Panc1 (cell line): Measurements from ENCODE around the gene SPATA46. TPM values are rescaled to one million over a fixed set of nuclear protein-coding genes. Genes with fewer than 3 reads are reported as not detected.
A peak's percentile ranks its signal among the peaks of the same experiment; 100 is the strongest.

Experiments
- ATAC-seq: fragments of 200-7000 bp; cut with Tn5 transposase; 2 replicates; pipeline ENCODE4 v1.9.1; 2020; ENCODE audit warnings: mild to moderate bottlenecking, moderate library complexity
- BruUV-seq: library from RNA; stranded (reverse); fragments of 400-500 nt; replicated peaks from 2 replicates; lab custom pipeline; 2021; lab: Mats Ljungman, UMichigan
- CTCF ChIA-PET: fragments of 300-600 bp; sonication (Branson Sonifier 250); formaldehyde crosslinking; loops from one replicate; lab custom pipeline; 2022; ENCODE audit warnings: antibody characterized with exemption; lab: Charles Lee
- POLR2A ChIA-PET: fragments of 300-600 bp; sonication (Branson Sonifier 250); formaldehyde crosslinking; loops from one replicate; lab custom pipeline; 2022; ENCODE audit warnings: antibody characterized with exemption; lab: Charles Lee
- DNase-seq: peaks from one replicate; pipeline ENCODE4 v3.0.0-alpha.2; 2010; ENCODE audit warnings: low read depth, low spot score
- H3K27ac ChIP-seq: 2 replicates; pipeline ENCODE4 v1.5.1; 2011; ENCODE audit warnings: mild to moderate bottlenecking, low read length, inconsistent platforms
- H3K27me3 ChIP-seq: fragments of 200-500 bp; sonication (Bioruptor generic); 2 replicates; pipeline ENCODE4 v1.6.0; 2014; ENCODE audit warnings: low read length, inconsistent platforms; ENCODE audit not compliant: control insufficient read depth, insufficient read depth
- H3K36me3 ChIP-seq: fragments of 200-500 bp; sonication (Bioruptor generic); 2 replicates; pipeline ENCODE4 v1.5.1; 2014; ENCODE audit warnings: inconsistent platforms, mild to moderate bottlenecking, low read length, moderate library complexity; ENCODE audit not compliant: control insufficient read depth, insufficient read depth
- H3K4me1 ChIP-seq: 2 replicates; pipeline ENCODE4 v1.5.1; 2011; ENCODE audit warnings: inconsistent platforms, mild to moderate bottlenecking, low read length, moderate library complexity; ENCODE audit not compliant: control insufficient read depth, insufficient read depth
- H3K4me3 ChIP-seq, 2 experiments: 2 replicates each; pipeline ENCODE4 v1.5.1; 2011 to 2012; ENCODE audit warnings: low read depth in 2 of 2, low read length in 2 of 2, mild to moderate bottlenecking in 2 of 2, inconsistent platforms in 1 of 2, moderate library complexity in 1 of 2
- H3K9me3 ChIP-seq: fragments of 200-500 bp; sonication (Bioruptor generic); 2 replicates; pipeline ENCODE4 v1.5.1; 2014; ENCODE audit warnings: low read depth, mild to moderate bottlenecking, inconsistent platforms, low read length, moderate library complexity; ENCODE audit not compliant: control insufficient read depth, insufficient read depth
- POLR2AphosphoS5 ChIP-seq: IDR thresholded peaks from 2 replicates; pipeline ENCODE4 v1.6.1; 2012; ENCODE audit warnings: mild to moderate bottlenecking, low read depth, low read length, moderate library complexity
- SIN3A ChIP-seq: IDR thresholded peaks from 2 replicates; pipeline ENCODE4 v1.6.1; 2012; ENCODE audit warnings: low read depth, mild to moderate bottlenecking, low read length, moderate library complexity, borderline replicate concordance; ENCODE audit not compliant: insufficient read depth
- in situ Hi-C: cut with HindIII; loops from 2 replicates; pipeline ENCODE4 v1.10.0; 2016; ENCODE audit warnings: low sequenced_read_pairs, low pct_unique_long_range_greater_than_20kb
- intact Hi-C: fragments of 100-400 bp; cut with micrococcal nuclease; formaldehyde crosslinking; loops from one replicate; pipeline ENCODE4 v1.10.0; 2022; ENCODE audit not compliant: unreplicated experiment
- total RNA-seq: library from RNA; stranded (reverse); gene quantifications from one replicate; pipeline ENCODE4 v1.2.1, GENCODE V29; 2021; ENCODE audit not compliant: unreplicated experiment
- TF ChIP-seq, protein P1 (sequence below): fragments of 450-650 bp; IDR thresholded peaks from 2 replicates; pipeline ENCODE4 v1.5.1; 2017; ENCODE audit warnings: mild to moderate bottlenecking
- TF ChIP-seq, protein P2 (sequence below), 2 experiments: IDR thresholded peaks; 2 replicates each; pipeline ENCODE4 v1.6.1; 2011 to 2012; ENCODE audit warnings: low read depth in 2 of 2, control low read depth in 1 of 2, low read length in 1 of 2, mild to moderate bottlenecking in 1 of 2, moderate library complexity in 1 of 2; ENCODE audit not compliant: insufficient read depth in 1 of 2

Gene SPATA46
- total RNA-seq, 1 experiment from 2014 or later = not detected

DNA sequence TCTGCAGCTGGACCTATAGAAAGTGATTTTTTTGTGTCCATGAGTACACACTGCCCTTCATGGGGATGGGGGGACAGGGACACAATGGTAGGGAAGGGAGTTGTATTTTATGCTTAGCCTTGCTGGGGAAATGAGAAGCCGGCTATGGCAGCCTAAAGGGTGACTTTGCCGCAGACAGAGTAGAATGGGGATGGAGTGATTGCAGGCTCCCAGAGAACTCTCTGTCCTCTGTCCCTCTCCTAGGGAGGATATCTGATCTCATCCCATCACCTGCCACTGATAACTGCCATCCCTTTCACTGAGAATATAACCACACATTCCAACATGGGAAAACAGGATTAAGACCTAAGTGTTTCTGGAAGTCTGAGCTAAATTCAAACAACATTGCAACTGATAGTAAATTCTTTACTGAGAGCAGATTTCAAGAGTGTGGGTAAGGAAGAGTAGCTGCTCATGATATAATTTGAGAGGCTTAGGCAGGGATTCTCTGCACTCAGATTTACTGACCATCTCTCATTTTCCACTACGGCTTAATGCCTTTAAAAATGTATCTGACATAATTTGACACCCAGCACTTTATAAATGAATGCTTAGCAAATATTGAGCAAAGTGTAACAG, 21.4 kb upstream of the SPATA46 start:
- CTCF ChIA-PET = no interaction called here
- POLR2A ChIA-PET = no interaction called here
- TF ChIP-seq SIN3A (no peak), POLR2AphosphoS5 (no peak)
- TF ChIP-seq, protein P1, sequence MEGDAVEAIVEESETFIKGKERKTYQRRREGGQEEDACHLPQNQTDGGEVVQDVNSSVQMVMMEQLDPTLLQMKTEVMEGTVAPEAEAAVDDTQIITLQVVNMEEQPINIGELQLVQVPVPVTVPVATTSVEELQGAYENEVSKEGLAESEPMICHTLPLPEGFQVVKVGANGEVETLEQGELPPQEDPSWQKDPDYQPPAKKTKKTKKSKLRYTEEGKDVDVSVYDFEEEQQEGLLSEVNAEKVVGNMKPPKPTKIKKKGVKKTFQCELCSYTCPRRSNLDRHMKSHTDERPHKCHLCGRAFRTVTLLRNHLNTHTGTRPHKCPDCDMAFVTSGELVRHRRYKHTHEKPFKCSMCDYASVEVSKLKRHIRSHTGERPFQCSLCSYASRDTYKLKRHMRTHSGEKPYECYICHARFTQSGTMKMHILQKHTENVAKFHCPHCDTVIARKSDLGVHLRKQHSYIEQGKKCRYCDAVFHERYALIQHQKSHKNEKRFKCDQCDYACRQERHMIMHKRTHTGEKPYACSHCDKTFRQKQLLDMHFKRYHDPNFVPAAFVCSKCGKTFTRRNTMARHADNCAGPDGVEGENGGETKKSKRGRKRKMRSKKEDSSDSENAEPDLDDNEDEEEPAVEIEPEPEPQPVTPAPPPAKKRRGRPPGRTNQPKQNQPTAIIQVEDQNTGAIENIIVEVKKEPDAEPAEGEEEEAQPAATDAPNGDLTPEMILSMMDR = no peak
- TF ChIP-seq, protein P2, sequence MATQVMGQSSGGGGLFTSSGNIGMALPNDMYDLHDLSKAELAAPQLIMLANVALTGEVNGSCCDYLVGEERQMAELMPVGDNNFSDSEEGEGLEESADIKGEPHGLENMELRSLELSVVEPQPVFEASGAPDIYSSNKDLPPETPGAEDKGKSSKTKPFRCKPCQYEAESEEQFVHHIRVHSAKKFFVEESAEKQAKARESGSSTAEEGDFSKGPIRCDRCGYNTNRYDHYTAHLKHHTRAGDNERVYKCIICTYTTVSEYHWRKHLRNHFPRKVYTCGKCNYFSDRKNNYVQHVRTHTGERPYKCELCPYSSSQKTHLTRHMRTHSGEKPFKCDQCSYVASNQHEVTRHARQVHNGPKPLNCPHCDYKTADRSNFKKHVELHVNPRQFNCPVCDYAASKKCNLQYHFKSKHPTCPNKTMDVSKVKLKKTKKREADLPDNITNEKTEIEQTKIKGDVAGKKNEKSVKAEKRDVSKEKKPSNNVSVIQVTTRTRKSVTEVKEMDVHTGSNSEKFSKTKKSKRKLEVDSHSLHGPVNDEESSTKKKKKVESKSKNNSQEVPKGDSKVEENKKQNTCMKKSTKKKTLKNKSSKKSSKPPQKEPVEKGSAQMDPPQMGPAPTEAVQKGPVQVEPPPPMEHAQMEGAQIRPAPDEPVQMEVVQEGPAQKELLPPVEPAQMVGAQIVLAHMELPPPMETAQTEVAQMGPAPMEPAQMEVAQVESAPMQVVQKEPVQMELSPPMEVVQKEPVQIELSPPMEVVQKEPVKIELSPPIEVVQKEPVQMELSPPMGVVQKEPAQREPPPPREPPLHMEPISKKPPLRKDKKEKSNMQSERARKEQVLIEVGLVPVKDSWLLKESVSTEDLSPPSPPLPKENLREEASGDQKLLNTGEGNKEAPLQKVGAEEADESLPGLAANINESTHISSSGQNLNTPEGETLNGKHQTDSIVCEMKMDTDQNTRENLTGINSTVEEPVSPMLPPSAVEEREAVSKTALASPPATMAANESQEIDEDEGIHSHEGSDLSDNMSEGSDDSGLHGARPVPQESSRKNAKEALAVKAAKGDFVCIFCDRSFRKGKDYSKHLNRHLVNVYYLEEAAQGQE (IDR thresholded peaks at IDR 0.05; ENCODE audit: insufficient read depth in 1 of 2, low read depth in 2 of 2, low read length in 1 of 2) = no peak
- Histone ChIP-seq H3K4me3 (no peak overlapping the region), H3K9me3 (no peaks in the 10 kb centered on the region), H3K36me3 (no peaks in the 10 kb centered on the region), H3K4me1 (no peaks in the 10 kb centered on the region), H3K27me3 (peaks cover 8% of the 10 kb centered on the region; the same call in 1 of the 2 replicates), H3K27ac (no peak overlapping the region)
- ATAC-seq (no peak), DNase-seq (no peak)
- intact Hi-C loops (loop anchor here (10.0 kb wide), 1 partner anchor 633 kb away; the partner anchor contains the start of gene ATF6), in situ Hi-C loops (no loop called here)
- no TSS peak for BruUV-seq

DNA sequence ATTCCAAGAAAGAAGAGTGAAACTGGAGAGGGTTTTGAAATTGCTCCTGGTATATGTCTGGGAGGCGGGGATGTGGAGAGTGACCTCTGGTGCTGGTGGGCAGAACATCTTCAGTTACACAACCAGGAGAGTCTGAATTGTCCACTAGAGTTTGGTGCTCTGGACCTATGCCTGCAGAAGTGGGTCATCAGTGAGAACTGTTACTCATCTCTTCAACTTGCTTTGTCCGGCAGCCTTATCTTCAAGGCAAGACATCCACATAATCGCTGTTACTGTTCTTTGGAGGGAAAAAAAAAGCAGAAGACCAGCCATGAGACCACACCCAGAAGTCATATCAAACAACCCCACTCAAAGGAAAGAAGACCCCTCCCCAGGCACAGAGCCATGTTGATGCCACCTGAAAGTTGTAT, 20.4 kb upstream of the SPATA46 start:
- ChIA-PET CTCF (no interaction called here), POLR2A (no interaction called here)
- TF ChIP-seq, protein P1 = peak; percentile 32
- no peak for TF ChIP-seq POLR2AphosphoS5
- H3K9me3 ChIP-seq = no peaks in the 10 kb centered on the region
- in situ Hi-C loops = no loop called here
- no peaks in the 10 kb centered on the region for H3K4me1 ChIP-seq
- no peaks in the 10 kb centered on the region; the same call in 1 of the 2 replicates for H3K36me3 ChIP-seq
- BruUV-seq = no TSS peak
- H3K4me3 ChIP-seq = no peak overlapping the region
- no peak for DNase-seq
- peaks cover 8% of the 10 kb centered on the region; the same call in 1 of the 2 replicates for H3K27me3 ChIP-seq
- intact Hi-C loops = loop anchor here (10.0 kb wide), 1 partner anchor 632 kb away; the partner anchor contains the start of gene ATF6
- peak; percentile 76 for ATAC-seq
- H3K27ac ChIP-seq = no peak overlapping the region
